ENCODE measurements around the gene USP14.

GRCh38 chr18:227374-227773 is 69.0 kb downstream of the USP14 start:
- no peak for TF ChIP-seq POLR2A (IDR thresholded peaks at IDR 0.05)
- TF ChIP-seq CTCF (IDR thresholded peaks at IDR 0.05): no peak
